B cell (primary cell): ENCODE measurements around the gene ABCF3.

Source experiments
- EZH2 ChIP-seq: IDR thresholded peaks from 2 replicates; pipeline ENCODE4 v1.6.1; 2012; ENCODE audit warnings: borderline replicate concordance, low read depth, mild to moderate bottlenecking, moderate library complexity, low read length; ENCODE audit not compliant: insufficient read depth, poor library complexity, severe bottlenecking
- TF ChIP-seq, protein P1 (sequence below): fragments of 200-600 bp; IDR thresholded peaks from one replicate; pipeline ENCODE4 v1.8.0; 2022; ENCODE audit warnings: antibody characterized with exemption, mild to moderate bottlenecking

DNA sequence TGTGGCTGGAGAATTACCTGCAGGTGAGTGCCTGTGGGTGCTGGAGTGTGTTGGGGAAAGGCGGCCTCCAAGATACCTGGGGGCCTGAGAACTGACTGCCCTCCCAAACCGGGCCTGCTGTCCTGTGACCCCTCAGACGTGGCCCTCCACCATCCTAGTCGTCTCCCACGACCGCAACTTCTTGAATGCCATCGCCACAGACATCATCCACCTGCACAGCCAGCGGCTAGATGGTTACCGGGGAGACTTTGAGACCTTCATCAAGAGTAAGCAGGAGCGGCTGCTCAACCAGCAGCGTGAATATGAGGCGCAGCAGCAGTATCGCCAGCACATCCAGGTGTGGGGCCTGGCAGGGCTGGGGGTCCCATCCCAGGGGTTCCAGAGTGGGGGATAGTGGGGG is 3.4 kb downstream of the ABCF3 start:
- TF ChIP-seq, protein P1, sequence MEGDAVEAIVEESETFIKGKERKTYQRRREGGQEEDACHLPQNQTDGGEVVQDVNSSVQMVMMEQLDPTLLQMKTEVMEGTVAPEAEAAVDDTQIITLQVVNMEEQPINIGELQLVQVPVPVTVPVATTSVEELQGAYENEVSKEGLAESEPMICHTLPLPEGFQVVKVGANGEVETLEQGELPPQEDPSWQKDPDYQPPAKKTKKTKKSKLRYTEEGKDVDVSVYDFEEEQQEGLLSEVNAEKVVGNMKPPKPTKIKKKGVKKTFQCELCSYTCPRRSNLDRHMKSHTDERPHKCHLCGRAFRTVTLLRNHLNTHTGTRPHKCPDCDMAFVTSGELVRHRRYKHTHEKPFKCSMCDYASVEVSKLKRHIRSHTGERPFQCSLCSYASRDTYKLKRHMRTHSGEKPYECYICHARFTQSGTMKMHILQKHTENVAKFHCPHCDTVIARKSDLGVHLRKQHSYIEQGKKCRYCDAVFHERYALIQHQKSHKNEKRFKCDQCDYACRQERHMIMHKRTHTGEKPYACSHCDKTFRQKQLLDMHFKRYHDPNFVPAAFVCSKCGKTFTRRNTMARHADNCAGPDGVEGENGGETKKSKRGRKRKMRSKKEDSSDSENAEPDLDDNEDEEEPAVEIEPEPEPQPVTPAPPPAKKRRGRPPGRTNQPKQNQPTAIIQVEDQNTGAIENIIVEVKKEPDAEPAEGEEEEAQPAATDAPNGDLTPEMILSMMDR, result no peak
- no peak for TF ChIP-seq EZH2
